ENCODE measurements around the gene BICRAL. TPM values are rescaled to one million over a fixed set of nuclear protein-coding genes. Genes with fewer than 3 reads are reported as not detected.
A peak's percentile ranks its signal among the peaks of the same experiment; 100 is the strongest.

Gene BICRAL
- total RNA-seq, 1 experiment from 2014 or later: 9.7 TPM

DNA sequence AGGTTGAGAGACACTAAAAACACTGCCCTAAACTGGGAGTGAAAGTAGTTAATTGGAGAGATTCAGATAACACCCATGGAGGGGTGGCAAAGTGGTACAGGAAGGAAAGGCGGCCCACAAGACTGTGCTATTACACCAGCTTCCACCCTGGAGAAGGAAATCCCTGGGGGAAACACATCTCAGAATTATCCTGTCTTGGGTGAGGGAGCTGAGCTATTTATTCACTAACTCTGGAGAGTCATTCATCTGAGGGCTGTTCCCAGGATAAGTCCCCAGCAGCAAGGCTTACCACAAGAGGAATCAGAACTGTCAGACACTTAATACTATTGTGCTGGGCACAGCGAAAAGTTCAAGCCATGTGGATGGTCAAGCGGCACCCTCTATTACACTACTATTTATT lies 45.9 kb upstream of the BICRAL start:
- ChIA-PET POLR2A (interaction anchor here (2.1 kb wide), 1 partner anchor 10 kb away, joined by 5 read pairs; the partner anchor contains the start of gene TBCC), CTCF (no interaction called here)
- no peak for TF ChIP-seq GTF2I (CRISPR knock-in tag; conservative IDR thresholded peaks at IDR 0.05)
- no peak for TF ChIP-seq ELF4 (CRISPR knock-in tag; IDR thresholded peaks at IDR 0.05; ENCODE audit: low read depth)
- ATAC-seq (no peak), DNase-seq (ENCODE audit: low spot score) (no peak)
- Mint-ChIP-seq H3K36me3 (no peaks in the 10 kb centered on the region), H3K4me1 (no peaks in the 10 kb centered on the region), H3K27me3 (ENCODE audit: low read depth) (no peaks in the 10 kb centered on the region), H3K4me3 (no peak overlapping the region), H3K27ac (no peak overlapping the region; the same call in 1 of the 2 replicates), H3K9me3 (0 out of 2 replicates have a peak, but pooled peaks cover 3% of the 10 kb centered on the region)

DNA sequence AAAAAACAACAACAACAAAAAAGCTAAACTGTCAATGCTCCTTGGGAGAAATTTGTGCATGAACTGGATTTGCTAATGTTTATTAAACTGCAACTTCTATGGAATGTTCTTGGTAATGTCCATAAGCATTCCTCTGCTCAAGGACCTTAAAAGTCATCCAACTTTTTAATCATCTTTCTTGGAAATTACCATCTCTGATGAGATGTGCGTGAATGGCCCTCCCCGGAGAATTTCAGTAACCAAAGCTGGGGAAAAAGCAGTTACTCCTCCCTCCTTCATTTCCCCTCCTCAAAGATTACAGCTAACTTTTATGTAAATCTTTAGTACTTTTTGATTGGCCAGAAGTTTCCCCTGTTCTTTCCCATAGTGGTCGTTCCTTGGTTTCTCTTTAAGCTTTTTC lies 41.1 kb upstream of the BICRAL start:
- POLR2A ChIA-PET: no interaction called here
- ATAC-seq: no peak
- no peak for DNase-seq (ENCODE audit: low spot score)
- Mint-ChIP-seq H3K36me3 (peaks cover under 1% of the 10 kb centered on the region), H3K27me3 (ENCODE audit: low read depth) (no peaks in the 10 kb centered on the region), H3K4me1 (peaks cover 7% of the 10 kb centered on the region), H3K4me3 (no peak overlapping the region), H3K27ac (no peak overlapping the region), H3K9me3 (no peaks in the 10 kb centered on the region)
- CTCF ChIA-PET: interaction anchor here (0.6 to 0.8 kb wide), 2 partner anchors 14 to 79 kb away, joined by 3 to 4 read pairs; no protein-coding TSS in a partner anchor
- no peak for TF ChIP-seq PRRX2 (CRISPR knock-in tag; IDR thresholded peaks at IDR 0.05)

DNA sequence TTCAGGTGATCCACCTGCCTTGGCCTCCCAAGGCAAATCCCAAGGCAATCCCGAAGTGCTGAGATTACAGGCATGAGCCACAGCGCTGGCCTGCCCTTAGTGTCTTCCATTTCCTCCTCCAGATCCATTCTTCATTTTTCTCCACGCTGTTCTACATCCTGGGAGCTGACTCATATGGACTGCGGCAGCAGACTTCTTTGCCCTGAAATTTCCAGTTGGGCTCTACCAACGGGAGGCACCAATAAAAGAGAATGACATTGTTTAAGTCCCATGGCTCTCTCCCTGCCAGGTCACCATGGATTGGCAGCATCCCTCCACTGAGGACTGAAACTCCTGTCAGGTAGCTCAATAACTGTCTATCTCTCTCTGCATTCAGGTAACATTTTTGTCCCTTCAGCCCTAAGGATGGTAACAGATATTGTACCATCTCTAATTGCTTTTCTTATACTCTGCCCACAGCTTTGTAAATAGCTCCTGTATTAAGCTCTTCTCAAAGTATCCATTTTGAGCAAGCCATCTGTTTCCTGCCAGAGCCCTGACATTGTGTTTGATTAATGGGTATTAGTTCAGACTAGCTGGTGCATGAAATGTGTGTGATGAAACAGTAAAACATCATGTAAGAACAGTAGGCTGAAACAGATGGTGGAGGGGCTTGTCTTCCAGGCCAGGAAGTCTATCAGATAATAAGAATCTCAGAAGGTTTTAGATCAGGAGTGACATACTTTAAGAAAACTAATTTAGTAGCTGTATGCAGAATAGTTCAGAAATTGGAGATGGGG lies 39.5 kb upstream of the BICRAL start:
- H3K4me3 Mint-ChIP-seq: no peak overlapping the region
- DNase-seq (ENCODE audit: low spot score): no peak
- no peak for TF ChIP-seq ZNF416 (CRISPR knock-in tag; IDR thresholded peaks at IDR 0.05)
- TF ChIP-seq, protein P1, sequence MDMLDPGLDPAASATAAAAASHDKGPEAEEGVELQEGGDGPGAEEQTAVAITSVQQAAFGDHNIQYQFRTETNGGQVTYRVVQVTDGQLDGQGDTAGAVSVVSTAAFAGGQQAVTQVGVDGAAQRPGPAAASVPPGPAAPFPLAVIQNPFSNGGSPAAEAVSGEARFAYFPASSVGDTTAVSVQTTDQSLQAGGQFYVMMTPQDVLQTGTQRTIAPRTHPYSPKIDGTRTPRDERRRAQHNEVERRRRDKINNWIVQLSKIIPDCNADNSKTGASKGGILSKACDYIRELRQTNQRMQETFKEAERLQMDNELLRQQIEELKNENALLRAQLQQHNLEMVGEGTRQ (CRISPR knock-in tag; IDR thresholded peaks at IDR 0.05): no peak
- no peak for TF ChIP-seq TP53 (CRISPR knock-in tag; IDR thresholded peaks at IDR 0.05)
- TF ChIP-seq, protein P2, sequence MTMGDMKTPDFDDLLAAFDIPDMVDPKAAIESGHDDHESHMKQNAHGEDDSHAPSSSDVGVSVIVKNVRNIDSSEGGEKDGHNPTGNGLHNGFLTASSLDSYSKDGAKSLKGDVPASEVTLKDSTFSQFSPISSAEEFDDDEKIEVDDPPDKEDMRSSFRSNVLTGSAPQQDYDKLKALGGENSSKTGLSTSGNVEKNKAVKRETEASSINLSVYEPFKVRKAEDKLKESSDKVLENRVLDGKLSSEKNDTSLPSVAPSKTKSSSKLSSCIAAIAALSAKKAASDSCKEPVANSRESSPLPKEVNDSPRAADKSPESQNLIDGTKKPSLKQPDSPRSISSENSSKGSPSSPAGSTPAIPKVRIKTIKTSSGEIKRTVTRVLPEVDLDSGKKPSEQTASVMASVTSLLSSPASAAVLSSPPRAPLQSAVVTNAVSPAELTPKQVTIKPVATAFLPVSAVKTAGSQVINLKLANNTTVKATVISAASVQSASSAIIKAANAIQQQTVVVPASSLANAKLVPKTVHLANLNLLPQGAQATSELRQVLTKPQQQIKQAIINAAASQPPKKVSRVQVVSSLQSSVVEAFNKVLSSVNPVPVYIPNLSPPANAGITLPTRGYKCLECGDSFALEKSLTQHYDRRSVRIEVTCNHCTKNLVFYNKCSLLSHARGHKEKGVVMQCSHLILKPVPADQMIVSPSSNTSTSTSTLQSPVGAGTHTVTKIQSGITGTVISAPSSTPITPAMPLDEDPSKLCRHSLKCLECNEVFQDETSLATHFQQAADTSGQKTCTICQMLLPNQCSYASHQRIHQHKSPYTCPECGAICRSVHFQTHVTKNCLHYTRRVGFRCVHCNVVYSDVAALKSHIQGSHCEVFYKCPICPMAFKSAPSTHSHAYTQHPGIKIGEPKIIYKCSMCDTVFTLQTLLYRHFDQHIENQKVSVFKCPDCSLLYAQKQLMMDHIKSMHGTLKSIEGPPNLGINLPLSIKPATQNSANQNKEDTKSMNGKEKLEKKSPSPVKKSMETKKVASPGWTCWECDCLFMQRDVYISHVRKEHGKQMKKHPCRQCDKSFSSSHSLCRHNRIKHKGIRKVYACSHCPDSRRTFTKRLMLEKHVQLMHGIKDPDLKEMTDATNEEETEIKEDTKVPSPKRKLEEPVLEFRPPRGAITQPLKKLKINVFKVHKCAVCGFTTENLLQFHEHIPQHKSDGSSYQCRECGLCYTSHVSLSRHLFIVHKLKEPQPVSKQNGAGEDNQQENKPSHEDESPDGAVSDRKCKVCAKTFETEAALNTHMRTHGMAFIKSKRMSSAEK (CRISPR knock-in tag; IDR thresholded peaks at IDR 0.05; ENCODE audit: borderline replicate concordance): no peak
- TF ChIP-seq MYBL2 (CRISPR knock-in tag; IDR thresholded peaks at IDR 0.05): no peak
- TF ChIP-seq, protein P3, sequence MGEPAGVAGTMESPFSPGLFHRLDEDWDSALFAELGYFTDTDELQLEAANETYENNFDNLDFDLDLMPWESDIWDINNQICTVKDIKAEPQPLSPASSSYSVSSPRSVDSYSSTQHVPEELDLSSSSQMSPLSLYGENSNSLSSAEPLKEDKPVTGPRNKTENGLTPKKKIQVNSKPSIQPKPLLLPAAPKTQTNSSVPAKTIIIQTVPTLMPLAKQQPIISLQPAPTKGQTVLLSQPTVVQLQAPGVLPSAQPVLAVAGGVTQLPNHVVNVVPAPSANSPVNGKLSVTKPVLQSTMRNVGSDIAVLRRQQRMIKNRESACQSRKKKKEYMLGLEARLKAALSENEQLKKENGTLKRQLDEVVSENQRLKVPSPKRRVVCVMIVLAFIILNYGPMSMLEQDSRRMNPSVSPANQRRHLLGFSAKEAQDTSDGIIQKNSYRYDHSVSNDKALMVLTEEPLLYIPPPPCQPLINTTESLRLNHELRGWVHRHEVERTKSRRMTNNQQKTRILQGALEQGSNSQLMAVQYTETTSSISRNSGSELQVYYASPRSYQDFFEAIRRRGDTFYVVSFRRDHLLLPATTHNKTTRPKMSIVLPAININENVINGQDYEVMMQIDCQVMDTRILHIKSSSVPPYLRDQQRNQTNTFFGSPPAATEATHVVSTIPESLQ (CRISPR knock-in tag; IDR thresholded peaks at IDR 0.05): no peak
- no peak for TF ChIP-seq RELA (CRISPR knock-in tag; IDR thresholded peaks at IDR 0.05; ENCODE audit: borderline replicate concordance)
- no peak for TF ChIP-seq RORB (CRISPR knock-in tag; IDR thresholded peaks at IDR 0.05)
- no peak for TF ChIP-seq SP1 (CRISPR knock-in tag; conservative IDR thresholded peaks at IDR 0.05)
- TF ChIP-seq, protein P4, sequence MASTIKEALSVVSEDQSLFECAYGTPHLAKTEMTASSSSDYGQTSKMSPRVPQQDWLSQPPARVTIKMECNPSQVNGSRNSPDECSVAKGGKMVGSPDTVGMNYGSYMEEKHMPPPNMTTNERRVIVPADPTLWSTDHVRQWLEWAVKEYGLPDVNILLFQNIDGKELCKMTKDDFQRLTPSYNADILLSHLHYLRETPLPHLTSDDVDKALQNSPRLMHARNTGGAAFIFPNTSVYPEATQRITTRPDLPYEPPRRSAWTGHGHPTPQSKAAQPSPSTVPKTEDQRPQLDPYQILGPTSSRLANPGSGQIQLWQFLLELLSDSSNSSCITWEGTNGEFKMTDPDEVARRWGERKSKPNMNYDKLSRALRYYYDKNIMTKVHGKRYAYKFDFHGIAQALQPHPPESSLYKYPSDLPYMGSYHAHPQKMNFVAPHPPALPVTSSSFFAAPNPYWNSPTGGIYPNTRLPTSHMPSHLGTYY (CRISPR knock-in tag; IDR thresholded peaks at IDR 0.05): no peak
- TF ChIP-seq, protein P5, sequence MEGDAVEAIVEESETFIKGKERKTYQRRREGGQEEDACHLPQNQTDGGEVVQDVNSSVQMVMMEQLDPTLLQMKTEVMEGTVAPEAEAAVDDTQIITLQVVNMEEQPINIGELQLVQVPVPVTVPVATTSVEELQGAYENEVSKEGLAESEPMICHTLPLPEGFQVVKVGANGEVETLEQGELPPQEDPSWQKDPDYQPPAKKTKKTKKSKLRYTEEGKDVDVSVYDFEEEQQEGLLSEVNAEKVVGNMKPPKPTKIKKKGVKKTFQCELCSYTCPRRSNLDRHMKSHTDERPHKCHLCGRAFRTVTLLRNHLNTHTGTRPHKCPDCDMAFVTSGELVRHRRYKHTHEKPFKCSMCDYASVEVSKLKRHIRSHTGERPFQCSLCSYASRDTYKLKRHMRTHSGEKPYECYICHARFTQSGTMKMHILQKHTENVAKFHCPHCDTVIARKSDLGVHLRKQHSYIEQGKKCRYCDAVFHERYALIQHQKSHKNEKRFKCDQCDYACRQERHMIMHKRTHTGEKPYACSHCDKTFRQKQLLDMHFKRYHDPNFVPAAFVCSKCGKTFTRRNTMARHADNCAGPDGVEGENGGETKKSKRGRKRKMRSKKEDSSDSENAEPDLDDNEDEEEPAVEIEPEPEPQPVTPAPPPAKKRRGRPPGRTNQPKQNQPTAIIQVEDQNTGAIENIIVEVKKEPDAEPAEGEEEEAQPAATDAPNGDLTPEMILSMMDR (IDR thresholded peaks at IDR 0.05): no peak
- TF ChIP-seq, protein P6, sequence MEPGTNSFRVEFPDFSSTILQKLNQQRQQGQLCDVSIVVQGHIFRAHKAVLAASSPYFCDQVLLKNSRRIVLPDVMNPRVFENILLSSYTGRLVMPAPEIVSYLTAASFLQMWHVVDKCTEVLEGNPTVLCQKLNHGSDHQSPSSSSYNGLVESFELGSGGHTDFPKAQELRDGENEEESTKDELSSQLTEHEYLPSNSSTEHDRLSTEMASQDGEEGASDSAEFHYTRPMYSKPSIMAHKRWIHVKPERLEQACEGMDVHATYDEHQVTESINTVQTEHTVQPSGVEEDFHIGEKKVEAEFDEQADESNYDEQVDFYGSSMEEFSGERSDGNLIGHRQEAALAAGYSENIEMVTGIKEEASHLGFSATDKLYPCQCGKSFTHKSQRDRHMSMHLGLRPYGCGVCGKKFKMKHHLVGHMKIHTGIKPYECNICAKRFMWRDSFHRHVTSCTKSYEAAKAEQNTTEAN (CRISPR knock-in tag; IDR thresholded peaks at IDR 0.05): no peak
- TF ChIP-seq TEAD4 (CRISPR knock-in tag; IDR thresholded peaks at IDR 0.05): no peak
- H3K9me3 Mint-ChIP-seq: no peaks in the 10 kb centered on the region
- ChIA-PET POLR2A (interaction anchor here (5.0 kb wide), 1 partner anchor 41 kb away, joined by 42 read pairs; the partner anchor contains the start of gene BICRAL), CTCF (interaction anchor here (0.8 to 1.0 kb wide), 2 partner anchors 16 to 81 kb away, joined by 3 to 4 read pairs; no protein-coding TSS in a partner anchor)
- peaks cover 2% of the 10 kb centered on the region for H3K36me3 Mint-ChIP-seq
- peak overlapping the region; percentile 51; the same call in 1 of the 2 replicates for H3K27ac Mint-ChIP-seq
- no peak for ATAC-seq
- H3K27me3 Mint-ChIP-seq (ENCODE audit: low read depth): no peaks in the 10 kb centered on the region
- peaks cover 7% of the 10 kb centered on the region for H3K4me1 Mint-ChIP-seq

All from WTC11 (cell line).